DMS 273 (cell line): ENCODE measurements around the gene FAM117B.
A peak's percentile ranks its signal among the peaks of the same experiment; 100 is the strongest.

Experiments
- DNase-seq: peaks from one replicate; lab custom pipeline; 2025; ENCODE audit not compliant: unreplicated experiment; lab: John Stamatoyannopoulos, UW

FAM117B gene

GRCh38 chr2:202634556-202635427 is at the start of gene FAM117B:
TSS of gene FAM117B (plus strand) at chr2:202634969. CDS start at chr2:202635188, 219 bp downstream.
- peak; percentile 99 for DNase-seq

- DNase-seq: peak; percentile 92
These were observed 45.9 kb upstream of the FAM117B start for GRCh38 chr2:202588647-202589581.

- no peak for DNase-seq
These were observed 45.2 kb upstream of the FAM117B start for GRCh38 chr2:202589582-202589949.

GRCh38 chr2:202592566-202592965 is 42.2 kb upstream of the FAM117B start:
- DNase-seq: no peak

- no peak for DNase-seq
These were observed 35.7 kb upstream of the FAM117B start for GRCh38 chr2:202599105-202599504.

- no peak for DNase-seq
These were observed 34.9 kb upstream of the FAM117B start for GRCh38 chr2:202599911-202600310.

GRCh38 chr2:202604699-202605098 is 30.1 kb upstream of the FAM117B start:
- no peak for DNase-seq

- no peak for DNase-seq
These were observed 29.6 kb upstream of the FAM117B start for GRCh38 chr2:202605174-202605573.

- no peak for DNase-seq
These were observed 26.5 kb upstream of the FAM117B start for GRCh38 chr2:202608142-202608852.

GRCh38 chr2:202609381-202610145 is 25.2 kb upstream of the FAM117B start:
- no peak for DNase-seq

- no peak for DNase-seq
These were observed 24.4 kb upstream of the FAM117B start for GRCh38 chr2:202610380-202610779.

GRCh38 chr2:202612145-202612544 is 22.6 kb upstream of the FAM117B start:
- no peak for DNase-seq

- no peak for DNase-seq
These were observed 21.3 kb upstream of the FAM117B start for GRCh38 chr2:202613479-202613878.

GRCh38 chr2:202624133-202624532 is 10.6 kb upstream of the FAM117B start:
- no peak for DNase-seq

- no peak for DNase-seq
These were observed 7.7 kb upstream of the FAM117B start for GRCh38 chr2:202627042-202627441.

- no peak for DNase-seq
These were observed 6.0 kb upstream of the FAM117B start for GRCh38 chr2:202628646-202629198.

- peak; percentile 13 for DNase-seq
These were observed 2.0 kb upstream of the FAM117B start for GRCh38 chr2:202632682-202633290.

GRCh38 chr2:202633470-202633869 is 1.3 kb upstream of the FAM117B start:
- DNase-seq: no peak

- DNase-seq: peak; percentile 92
These were observed 851 bp downstream of the FAM117B start for GRCh38 chr2:202635428-202636212.
